Vagina (tissue), 2 donors: ENCODE data around the gene FCRL1.

ENCODE experiments used
- CTCF ChIP-seq, 3 experiments: fragments of 450-650 bp in 2 of 3; fragments of 200-600 bp in 1 of 3; sonication (generic) in 1 of 3; IDR thresholded peaks; one replicate each; pipeline ENCODE4 v1.5.1; 2017 to 2019; ENCODE audit warnings: antibody characterized with exemption in 3 of 3, mild to moderate bottlenecking in 2 of 3, moderate library complexity in 2 of 3
- POLR2A ChIP-seq, 2 donors: fragments of 450-650 bp; IDR thresholded peaks; one replicate each; pipeline ENCODE4 v1.6.1; 2017; ENCODE audit warnings: antibody characterized with exemption in 2 of 2, mild to moderate bottlenecking in 2 of 2, moderate library complexity in 2 of 2

GRCh38 chr1:157781048-157781447 lies 38.9 kb downstream of the FCRL1 start:
- TF ChIP-seq POLR2A (IDR thresholded peaks at IDR 0.05), result no peak
- no peak for TF ChIP-seq CTCF (IDR thresholded peaks at IDR 0.05)
